NCI-H146 treated with DMSO at 0.1 percent for 48 hours (cell line): ENCODE measurements around the gene TSEN2.

Source experiments
- DNase-seq: peaks from one replicate; lab custom pipeline; 2025; ENCODE audit not compliant: unreplicated experiment; lab: John Stamatoyannopoulos, UW

TSEN2 gene

GRCh38 chr3:12545473-12545791, 61.2 kb downstream of the TSEN2 start, which contains the start of gene MKRN2OS:
Gene MKRN2OS (minus strand): TSS chr3:12545499. CDS start chr3:12545464, 35 bp downstream.
- no peak for DNase-seq

GRCh38 chr3:12549971-12550760, 65.9 kb downstream of the TSEN2 start:
- no peak for DNase-seq

- DNase-seq, result no peak
Observed at GRCh38 chr3:12553921-12554391, 69.7 kb downstream of the TSEN2 start.

- no peak for DNase-seq
Observed at GRCh38 chr3:12556314-12556689, 72.0 kb downstream of the TSEN2 start.

- peak; percentile 36 for DNase-seq
Observed at GRCh38 chr3:12556690-12557472, 72.6 kb downstream of the TSEN2 start, which contains the start of gene MKRN2. Gene MKRN2 (plus strand): TSS chr3:12557087. CDS start chr3:12557151, 64 bp downstream.

- no peak for DNase-seq
Observed at GRCh38 chr3:12557473-12558100, 73.3 kb downstream of the TSEN2 start.

- no peak for DNase-seq
Observed at GRCh38 chr3:12558706-12559105, 74.4 kb downstream of the TSEN2 start.

- DNase-seq, result no peak
Observed at GRCh38 chr3:12559520-12559919, 75.2 kb downstream of the TSEN2 start.

- no peak for DNase-seq
Observed at GRCh38 chr3:12560505-12561190, 76.4 kb downstream of the TSEN2 start.

- no peak for DNase-seq
Observed at GRCh38 chr3:12561397-12561796, 77.1 kb downstream of the TSEN2 start.

GRCh38 chr3:12562451-12562850, 78.2 kb downstream of the TSEN2 start:
- no peak for DNase-seq

- no peak for DNase-seq
Observed at GRCh38 chr3:12566976-12567375, 82.7 kb downstream of the TSEN2 start.

GRCh38 chr3:12568747-12569146, 84.5 kb downstream of the TSEN2 start:
- DNase-seq, result no peak

GRCh38 chr3:12569836-12570235, 85.6 kb downstream of the TSEN2 start:
- no peak for DNase-seq

GRCh38 chr3:12571986-12572385, 87.7 kb downstream of the TSEN2 start:
- DNase-seq, result no peak

- no peak for DNase-seq
Observed at GRCh38 chr3:12574131-12574530, 89.9 kb downstream of the TSEN2 start.

- no peak for DNase-seq
Observed at GRCh38 chr3:12574661-12575060, 90.4 kb downstream of the TSEN2 start.

- no peak for DNase-seq
Observed at GRCh38 chr3:12577379-12577778, 93.1 kb downstream of the TSEN2 start.

- no peak for DNase-seq
Observed at GRCh38 chr3:12578742-12579141, 94.5 kb downstream of the TSEN2 start.

- no peak for DNase-seq
Observed at GRCh38 chr3:12579456-12579855, 95.2 kb downstream of the TSEN2 start.

GRCh38 chr3:12579905-12580304, 95.6 kb downstream of the TSEN2 start:
- DNase-seq, result no peak
